Fibroblast of the aortic adventitia (primary cell): ENCODE measurements around the gene TMEM39B. TPM values are rescaled to one million over a fixed set of nuclear protein-coding genes. Genes with fewer than 3 reads are reported as not detected.

ENCODE experiments used
- DNase-seq: peaks from one replicate; pipeline ENCODE4 v3.0.0-alpha.2; 2010; ENCODE audit warnings: low read depth
- H3K4me3 ChIP-seq: 2 replicates; pipeline ENCODE4 v1.5.1; 2011; ENCODE audit warnings: low read depth, mild to moderate bottlenecking, control low read depth, low read length, moderate library complexity
- CTCF ChIP-seq: IDR thresholded peaks from 2 replicates; pipeline ENCODE4 v1.5.1; 2011; ENCODE audit warnings: mild to moderate bottlenecking, low read length, control low read depth, inconsistent platforms; ENCODE audit not compliant: insufficient read depth
- total RNA-seq: library from RNA; depleted of rRNA; stranded (reverse); fragments of >200 nt; gene quantifications from 2 replicates; pipeline ENCODE4 v1.2.3, GENCODE V29; 2012; ENCODE audit warnings: low replicate concordance

Gene TMEM39B
- total RNA-seq, result 3.3 and 9.0 TPM in 2 replicates

GRCh38 chr1:32072622-32073298 is at the start of gene TMEM39B:
Gene TMEM39B, plus strand, starts transcription at chr1:32072939. Its CDS starts 109 bp downstream, at chr1:32073048.
- peak; percentile 93 for DNase-seq
- H3K4me3 ChIP-seq, result peak within 1 kb of the TSS; percentile 76
- peak; percentile 22 for TF ChIP-seq CTCF

GRCh38 chr1:32023351-32023750 is 49.4 kb upstream of the TMEM39B start:
- H3K4me3 ChIP-seq, result no peak overlapping the region
- no peak for TF ChIP-seq CTCF
- peak; percentile 72 for DNase-seq

- no peak for TF ChIP-seq CTCF
- DNase-seq, result no peak
- H3K4me3 ChIP-seq, result no peak overlapping the region
Observed at GRCh38 chr1:32025515-32025914, 47.2 kb upstream of the TMEM39B start.

- H3K4me3 ChIP-seq, result no peak overlapping the region
- DNase-seq, result no peak
- no peak for TF ChIP-seq CTCF
Observed at GRCh38 chr1:32028746-32029145, 44.0 kb upstream of the TMEM39B start.

- DNase-seq, result peak; percentile 44
- H3K4me3 ChIP-seq, result no peak overlapping the region
- TF ChIP-seq CTCF, result no peak
Observed at GRCh38 chr1:32031578-32032274, 41.0 kb upstream of the TMEM39B start.

GRCh38 chr1:32032275-32032615 is 40.5 kb upstream of the TMEM39B start:
- TF ChIP-seq CTCF, result no peak
- no peak overlapping the region for H3K4me3 ChIP-seq
- no peak for DNase-seq
